ENCODE measurements around the gene ASAP2.

DNA sequence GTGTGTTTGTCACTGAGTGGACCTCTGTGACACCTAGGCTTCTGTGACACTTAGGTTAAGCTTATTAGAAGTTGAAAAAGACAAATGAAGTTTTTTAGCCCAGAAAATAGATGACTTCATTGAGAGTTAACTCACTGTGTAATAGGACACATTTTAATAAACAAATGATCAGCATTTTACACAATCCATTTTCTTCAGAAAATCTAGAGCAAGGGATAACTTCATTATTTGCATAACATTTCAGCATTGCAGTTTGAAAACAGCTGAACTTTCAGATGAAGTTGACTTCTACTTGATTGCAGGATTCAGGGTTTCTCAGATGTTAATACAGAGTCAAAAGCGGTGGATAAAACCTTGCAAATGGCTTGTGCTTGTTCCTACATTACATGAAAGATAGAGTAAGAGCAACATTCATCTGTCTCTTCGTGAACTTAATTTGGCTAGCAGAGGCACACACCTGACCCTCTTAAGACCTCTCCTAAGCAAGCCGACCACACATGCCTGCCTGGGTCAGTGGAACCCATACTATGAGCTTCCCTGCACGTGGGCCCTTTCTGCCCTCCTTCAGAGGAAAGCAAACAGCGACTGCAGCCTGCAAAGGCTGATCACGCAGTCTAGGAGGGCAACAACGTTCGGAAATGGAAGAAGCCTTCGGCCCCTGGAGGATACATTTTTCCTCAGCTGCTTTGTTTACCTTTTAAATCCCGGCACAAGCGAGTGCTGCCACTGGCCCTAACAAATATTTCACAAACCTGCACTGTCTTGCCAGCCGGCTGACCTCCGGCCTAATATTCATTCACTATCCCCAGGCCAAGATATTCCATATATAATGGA, 200.1 kb downstream of the ASAP2 start:
- TF ChIP-seq TAF1 (IDR thresholded peaks at IDR 0.05; ENCODE audit: borderline replicate concordance, insufficient read depth, low read length): no peak
- TF ChIP-seq FOXP2 (optimal IDR thresholded peaks at IDR 0.05; ENCODE audit: borderline replicate concordance, extremely low read depth, extremely low read length, insufficient read depth): no peak

Data from PFSK-1 (cell line).